GM19351 (cell line): ENCODE results near the gene SLC25A30.
"Not testable (repeated sequence)": the region's sequence is repeated elsewhere in the genome, so short reads cannot be mapped to it uniquely, and the experiment has no call there.

ENCODE experiments used
- ATAC-seq: cut with Tn5 transposase; IDR thresholded peaks from one replicate; pipeline ENCODE4 v1.9.1; 2021; ENCODE audit warnings: mild to moderate bottlenecking, moderate library complexity; ENCODE audit not compliant: unreplicated experiment

The SLC25A30 gene

GRCh38 chr13:45432737-45433380 is 14.7 kb upstream of the SLC25A30 start:
- ATAC-seq: no peak

GRCh38 chr13:45426056-45426841 is 8.1 kb upstream of the SLC25A30 start:
- not testable (repeated sequence) for ATAC-seq

GRCh38 chr13:45422731-45423292 is 4.6 kb upstream of the SLC25A30 start:
- ATAC-seq: no peak

- no peak for ATAC-seq
Observed at GRCh38 chr13:45419945-45420344, 1.8 kb upstream of the SLC25A30 start.

GRCh38 chr13:45419389-45419788 is 1.2 kb upstream of the SLC25A30 start:
- ATAC-seq: not testable (repeated sequence)

- no peak for ATAC-seq
Observed at GRCh38 chr13:45416516-45417128, 1.6 kb downstream of the SLC25A30 start.

GRCh38 chr13:45415112-45415511 is 3.1 kb downstream of the SLC25A30 start:
- no peak for ATAC-seq

- no peak for ATAC-seq
Observed at GRCh38 chr13:45413826-45414307, 4.3 kb downstream of the SLC25A30 start.

- no peak for ATAC-seq
Observed at GRCh38 chr13:45412274-45413049, 5.7 kb downstream of the SLC25A30 start.

- no peak for ATAC-seq
Observed at GRCh38 chr13:45411631-45412030, 6.5 kb downstream of the SLC25A30 start.

GRCh38 chr13:45411221-45411620 is 7.0 kb downstream of the SLC25A30 start:
- ATAC-seq: no peak

- ATAC-seq: no peak
Observed at GRCh38 chr13:45410466-45410865, 7.7 kb downstream of the SLC25A30 start.

GRCh38 chr13:45410001-45410400 is 8.2 kb downstream of the SLC25A30 start:
- no peak for ATAC-seq

- no peak for ATAC-seq
Observed at GRCh38 chr13:45406421-45406820, 11.8 kb downstream of the SLC25A30 start.

- ATAC-seq: no peak
Observed at GRCh38 chr13:45403081-45403480, 15.1 kb downstream of the SLC25A30 start.

- ATAC-seq: no peak
Observed at GRCh38 chr13:45402641-45403040, 15.5 kb downstream of the SLC25A30 start.

- no peak for ATAC-seq
Observed at GRCh38 chr13:45401314-45401713, 16.9 kb downstream of the SLC25A30 start.

GRCh38 chr13:45398877-45399276 is 19.3 kb downstream of the SLC25A30 start:
- no peak for ATAC-seq

- ATAC-seq: no peak
Observed at GRCh38 chr13:45396533-45397095, 21.6 kb downstream of the SLC25A30 start.

- ATAC-seq: no peak
Observed at GRCh38 chr13:45393941-45394570, 24.1 kb downstream of the SLC25A30 start.
